ENCODE measurements around the gene SPDYE5.
"Not testable (repeated sequence)": the region's sequence is repeated elsewhere in the genome, so short reads cannot be mapped to it uniquely, and the experiment has no call there.

SPDYE5 gene, protein sequence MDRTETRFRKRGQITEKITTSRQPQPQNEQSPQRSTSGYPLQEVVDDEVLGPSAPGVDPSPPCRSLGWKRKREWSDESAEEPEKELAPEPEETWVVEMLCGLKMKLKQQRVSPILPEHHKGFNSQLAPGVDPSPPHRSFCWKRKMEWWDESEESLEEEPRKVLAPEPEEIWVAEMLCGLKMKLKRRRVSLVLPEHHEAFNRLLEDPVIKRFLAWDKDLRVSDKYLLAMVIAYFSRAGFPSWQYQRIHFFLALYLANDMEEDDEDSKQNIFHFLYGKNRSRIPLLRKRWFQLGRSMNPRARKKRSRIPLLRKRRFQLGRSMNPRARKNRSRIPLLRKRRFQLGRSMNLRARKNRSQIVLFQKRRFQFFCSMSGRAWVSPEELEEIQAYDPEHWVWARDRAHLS

DNA sequence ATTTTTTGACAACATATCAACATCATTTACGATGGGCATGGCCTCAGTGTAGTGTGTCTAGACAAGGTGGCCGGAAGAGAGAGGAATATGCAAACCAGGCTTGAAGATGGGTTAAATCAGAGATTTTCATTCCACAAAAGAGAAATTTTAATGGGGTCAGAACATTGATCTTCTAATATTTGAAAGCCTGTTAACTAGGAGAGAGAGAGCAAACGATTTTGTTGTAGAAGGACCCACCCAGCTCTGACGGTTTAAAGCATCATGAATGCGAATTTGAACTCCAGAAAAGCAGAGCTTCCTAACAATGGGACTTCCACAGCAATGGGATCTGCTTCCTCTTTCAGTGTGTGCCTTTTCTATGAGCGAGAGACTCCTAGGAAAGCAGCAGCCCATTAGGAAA lies at the start of gene SPDYE5:
Gene SPDYE5 (plus strand): TSS at position 301 of the 400 bp plus-strand sequence. CDS start 1,728 bp downstream, outside the sequence.
- DNase-seq, result not testable (repeated sequence)

DNA sequence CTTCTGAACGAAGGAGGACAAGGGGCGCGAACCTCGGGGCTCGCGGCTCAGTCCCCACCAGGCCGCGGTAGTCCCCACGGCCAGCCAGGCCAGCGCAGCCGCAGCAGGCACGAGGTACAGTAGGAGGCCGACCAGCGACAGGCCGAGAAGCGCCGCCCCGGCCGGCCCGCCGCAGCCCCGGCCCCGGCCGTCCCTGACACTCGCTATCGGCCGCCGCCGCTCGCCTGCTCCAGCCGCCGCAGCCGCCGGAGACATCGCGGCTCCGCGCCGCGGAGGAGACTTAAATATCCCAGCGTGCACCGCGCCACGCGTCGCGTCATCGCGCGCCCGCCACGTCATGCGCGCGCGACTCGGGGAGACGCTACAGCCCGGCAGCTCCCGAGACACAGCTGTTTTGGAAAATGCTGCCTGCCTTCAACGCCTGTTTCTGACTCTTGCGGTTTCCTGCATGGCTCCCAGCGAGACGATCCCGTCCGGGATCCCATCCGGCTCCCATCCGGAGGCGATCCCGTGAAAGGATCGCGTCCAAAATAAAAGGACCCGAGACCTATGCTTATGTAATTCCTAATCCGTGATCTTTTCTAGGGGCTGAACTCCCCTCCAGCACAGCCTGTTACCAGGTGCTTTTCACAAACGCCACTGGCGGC lies 49.5 kb upstream of the SPDYE5 start:
- not testable (repeated sequence) for DNase-seq

DNA sequence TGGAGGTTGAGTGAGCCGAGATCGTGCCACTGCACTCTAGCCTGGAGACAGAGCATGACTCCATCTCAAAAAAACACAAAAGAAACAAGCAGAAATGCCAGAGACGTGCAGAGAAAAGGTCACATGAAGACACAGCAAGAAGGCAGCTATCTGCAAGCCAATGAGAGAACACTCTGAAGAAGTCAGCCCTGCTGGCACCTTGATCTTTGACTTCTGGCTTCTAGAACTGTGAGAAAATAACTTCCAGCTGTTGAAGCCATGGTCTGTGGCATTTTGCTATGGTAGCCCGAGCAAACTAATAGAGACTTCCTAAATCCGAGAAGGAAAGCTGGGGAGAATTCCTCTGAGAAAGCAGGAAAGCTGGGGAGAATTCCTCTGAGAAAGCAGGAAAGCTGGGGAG lies 42.2 kb upstream of the SPDYE5 start:
- DNase-seq, result not testable (repeated sequence)

GRCh38 chr7:75452494-75452955 lies 39.6 kb upstream of the SPDYE5 start:
- DNase-seq, result not testable (repeated sequence)

GRCh38 chr7:75456403-75456802 lies 35.7 kb upstream of the SPDYE5 start:
- not testable (repeated sequence) for DNase-seq

DNA sequence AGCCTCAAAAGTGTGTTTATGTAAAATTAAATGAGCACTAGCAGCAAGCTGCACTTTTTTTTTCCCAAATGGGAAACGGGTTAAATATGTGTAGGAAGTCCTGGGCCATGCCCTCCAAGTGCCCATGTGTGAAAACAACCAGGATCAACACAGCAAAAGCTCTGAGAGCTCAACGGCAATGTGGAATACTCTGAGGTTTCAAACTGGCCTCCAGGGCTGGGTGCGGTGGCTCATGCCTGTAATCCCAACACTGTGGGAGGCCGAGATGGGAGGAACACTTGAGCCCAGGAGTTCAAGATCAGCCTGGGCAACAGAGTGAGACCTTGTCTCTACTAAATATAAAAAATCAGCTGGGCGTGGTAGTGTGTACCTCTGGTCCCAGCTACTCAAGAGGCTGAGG lies 34.1 kb upstream of the SPDYE5 start:
- not testable (repeated sequence) for DNase-seq

GRCh38 chr7:75460541-75460940 lies 31.6 kb upstream of the SPDYE5 start:
- not testable (repeated sequence) for DNase-seq

- not testable (repeated sequence) for DNase-seq
Observed at GRCh38 chr7:75470166-75470565, 22.0 kb upstream of the SPDYE5 start.

GRCh38 chr7:75477457-75477856 lies 14.7 kb upstream of the SPDYE5 start:
- DNase-seq, result not testable (repeated sequence)

- DNase-seq, result not testable (repeated sequence)
Observed at GRCh38 chr7:75480313-75480712, 11.8 kb upstream of the SPDYE5 start.

DNA sequence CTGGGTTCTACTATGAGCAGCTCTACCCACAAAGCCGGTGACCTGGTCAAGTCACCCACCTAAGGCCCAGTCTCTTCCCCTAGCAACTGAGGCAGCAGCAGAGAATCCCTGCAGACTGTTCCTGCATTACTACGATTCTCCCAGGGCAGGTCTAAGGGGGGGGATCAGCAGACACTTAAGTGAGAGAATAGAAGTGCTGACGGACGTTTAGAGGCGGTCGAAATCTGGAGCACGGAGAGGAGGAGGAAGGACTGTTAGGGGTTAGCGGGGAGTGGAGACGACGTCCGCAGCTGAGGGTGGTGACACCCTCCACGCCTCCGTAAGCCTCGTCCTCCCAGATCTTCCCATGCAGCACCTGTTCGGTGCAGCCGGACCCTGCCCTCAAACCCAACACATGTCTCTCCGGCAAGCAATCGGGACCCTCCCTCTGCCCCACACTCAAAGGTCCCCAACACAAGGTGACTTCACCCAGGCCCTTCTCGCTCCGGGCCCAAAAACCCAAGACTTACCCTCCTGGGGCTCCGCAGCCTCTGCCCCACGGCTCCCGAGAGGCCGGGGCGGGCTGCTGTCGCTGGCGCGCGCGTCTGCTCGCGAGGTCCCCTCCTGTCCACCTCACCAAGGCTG lies 6.7 kb upstream of the SPDYE5 start:
- peak; percentile 1 for DNase-seq

- DNase-seq, result peak; percentile 69
Observed at GRCh38 chr7:75485979-75486643, 6.0 kb upstream of the SPDYE5 start, which contains the start of gene POM121C. TSS of gene POM121C (minus strand) at chr7:75486299. CDS start at chr7:75441496, 44,803 bp downstream.

DNA sequence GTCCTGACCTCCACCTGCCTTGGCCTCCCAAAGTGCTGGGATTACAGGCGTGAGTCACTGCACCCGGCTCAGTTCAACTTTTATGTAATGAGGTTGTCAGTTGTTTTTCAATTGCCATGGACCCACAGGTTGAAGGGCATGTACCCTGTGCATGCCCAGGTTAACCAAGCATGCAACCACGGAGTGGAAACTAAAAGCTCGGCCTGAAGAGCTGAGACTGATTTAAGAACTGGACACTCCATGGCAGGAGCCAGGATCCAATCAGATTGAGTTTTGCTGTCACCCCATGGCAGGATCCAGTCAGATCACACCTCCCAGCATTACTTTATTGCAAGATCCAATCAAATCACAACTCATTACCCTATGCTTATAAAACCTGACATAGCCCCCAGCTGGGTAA lies 16.9 kb downstream of the SPDYE5 start:
- not testable (repeated sequence) for DNase-seq

GRCh38 chr7:75518842-75519241 lies 26.7 kb downstream of the SPDYE5 start:
- not testable (repeated sequence) for DNase-seq

- DNase-seq, result not testable (repeated sequence)
Observed at GRCh38 chr7:75521727-75522126, 29.6 kb downstream of the SPDYE5 start.

- DNase-seq, result not testable (repeated sequence)
Observed at GRCh38 chr7:75527224-75527722, 35.2 kb downstream of the SPDYE5 start.

DNA sequence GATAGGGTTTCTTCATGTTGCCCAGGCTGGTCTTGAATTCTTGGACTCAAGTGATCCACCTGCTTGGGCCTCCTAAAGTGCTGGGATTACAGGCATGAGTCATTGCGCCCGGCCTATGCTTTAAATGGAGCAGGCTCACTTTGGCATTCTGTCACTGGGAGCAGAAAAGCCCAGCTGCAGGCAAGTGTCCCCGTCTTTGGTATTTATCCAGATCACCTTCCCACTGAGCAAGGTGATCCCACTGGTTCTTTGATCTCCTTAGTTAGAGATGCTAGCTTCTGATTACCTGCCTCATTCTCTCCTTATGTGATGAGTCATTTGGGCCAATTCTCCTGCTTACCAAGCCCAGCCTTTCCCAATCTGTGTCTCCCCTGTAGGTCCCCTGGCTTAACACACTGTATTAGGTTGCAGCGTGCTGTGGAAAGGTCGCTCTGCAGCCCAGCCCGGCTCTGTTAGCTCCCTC lies 39.3 kb downstream of the SPDYE5 start:
- DNase-seq, result no peak

- no peak for DNase-seq
Observed at GRCh38 chr7:75532639-75533038, 40.5 kb downstream of the SPDYE5 start.

DNA sequence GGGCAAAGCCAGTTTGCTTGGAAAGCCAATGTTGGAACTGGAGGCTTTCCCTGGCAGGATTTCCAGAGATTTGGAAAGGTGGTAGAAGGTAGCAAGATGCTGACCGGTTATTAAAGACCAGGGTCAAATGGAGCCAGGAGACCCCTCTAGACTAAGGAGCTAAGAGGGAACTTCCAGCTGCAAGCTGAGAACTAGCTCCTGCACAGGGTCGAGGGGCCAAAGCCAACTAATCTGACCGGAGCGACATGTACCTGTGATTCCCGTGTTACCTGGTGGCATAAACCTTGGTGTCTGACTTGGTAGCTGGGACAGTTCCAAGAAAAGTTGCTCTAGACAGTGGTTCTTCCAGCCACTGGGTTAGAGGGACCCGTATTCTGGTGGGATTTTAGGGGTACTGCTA lies 41.8 kb downstream of the SPDYE5 start:
- DNase-seq, result no peak

GRCh38 chr7:75534727-75535307 lies 42.7 kb downstream of the SPDYE5 start:
- DNase-seq, result no peak

- DNase-seq, result no peak
Observed at GRCh38 chr7:75536491-75536890, 44.4 kb downstream of the SPDYE5 start.

- DNase-seq, result no peak
Observed at GRCh38 chr7:75536940-75537538, 44.9 kb downstream of the SPDYE5 start.
